ENCODE measurements around the gene LHX1. TPM values are rescaled to one million over a fixed set of nuclear protein-coding genes. Genes with fewer than 3 reads are reported as not detected.

The LHX1 gene
- total RNA-seq, 1 donor, result not detected

GRCh38 chr17:36890398-36891168 lies 46.7 kb upstream of the LHX1 start:
- no peaks in the 10 kb centered on the region for H3K36me3 ChIP-seq (ENCODE audit: insufficient read depth, low read length)
- no peak overlapping the region for H3K4me3 ChIP-seq (ENCODE audit: insufficient read depth, low read length)
- DNase-seq (ENCODE audit: insufficient read length, low spot score, missing footprints), result no peak
- TF ChIP-seq CTCF (IDR thresholded peaks at IDR 0.05; ENCODE audit: extremely low read depth, low read depth, low read length), result no peak
- H2AFZ ChIP-seq (ENCODE audit: low read length), result no peak overlapping the region
- H3K9me3 ChIP-seq (ENCODE audit: low read depth, low read length), result no peaks in the 10 kb centered on the region
- no peaks in the 10 kb centered on the region for H3K79me2 ChIP-seq (ENCODE audit: insufficient read depth, low read length)
- peaks cover 24% of the 10 kb centered on the region for H3K27me3 ChIP-seq (ENCODE audit: insufficient read depth, low read length)
- no peak overlapping the region for H3K27ac ChIP-seq (ENCODE audit: low read depth, low read length)
- H4K20me1 ChIP-seq (ENCODE audit: insufficient read depth, low read length), result no peaks in the 10 kb centered on the region
- no peak overlapping the region for H3K4me2 ChIP-seq (ENCODE audit: insufficient read depth, low read length)
- H3K4me1 ChIP-seq (ENCODE audit: insufficient read depth, low read length), result no peaks in the 10 kb centered on the region

DNA sequence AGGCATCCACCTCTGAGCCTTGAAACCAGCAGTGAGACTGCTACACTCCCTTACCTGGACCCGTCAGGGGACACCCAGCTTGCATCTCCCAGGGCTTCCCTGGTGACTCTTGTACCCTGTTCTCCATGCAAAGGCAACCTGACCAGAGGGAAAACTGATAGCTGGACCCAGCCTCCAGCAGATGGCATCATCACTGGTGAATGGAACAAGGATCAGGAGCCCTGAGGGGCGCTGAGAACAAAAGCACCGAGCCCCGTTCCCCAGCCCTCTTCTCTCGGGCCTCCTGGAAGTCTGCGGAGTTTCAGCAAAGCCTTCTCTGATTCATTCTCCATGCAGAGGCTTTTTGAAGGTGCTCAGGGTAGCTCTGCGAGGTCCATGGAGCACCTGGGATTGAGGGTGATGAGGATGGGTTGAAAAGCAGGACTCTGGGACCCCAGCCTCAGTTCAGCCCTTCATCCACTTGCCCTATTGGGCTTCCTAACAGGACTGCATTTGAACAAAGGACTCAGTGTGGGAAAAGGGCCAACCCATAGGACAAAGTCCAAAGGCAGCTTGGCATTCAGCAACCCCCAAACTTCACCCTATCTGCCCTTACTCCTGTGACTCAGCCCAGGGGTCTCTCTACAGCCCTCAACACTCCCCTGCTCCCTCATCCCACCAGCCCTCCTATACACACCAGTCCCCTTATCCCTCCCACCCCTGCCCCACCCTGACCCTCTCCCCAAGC lies 45.0 kb upstream of the LHX1 start:
- H4K20me1 ChIP-seq (ENCODE audit: insufficient read depth, low read length), result no peaks in the 10 kb centered on the region
- H3K4me3 ChIP-seq (ENCODE audit: insufficient read depth, low read length), result no peak overlapping the region
- no peak overlapping the region for H3K4me2 ChIP-seq (ENCODE audit: insufficient read depth, low read length)
- no peaks in the 10 kb centered on the region for H3K79me2 ChIP-seq (ENCODE audit: insufficient read depth, low read length)
- no peak overlapping the region for H3K27ac ChIP-seq (ENCODE audit: low read depth, low read length)
- no peaks in the 10 kb centered on the region for H3K9me3 ChIP-seq (ENCODE audit: low read depth, low read length)
- no peak overlapping the region for H2AFZ ChIP-seq (ENCODE audit: low read length)
- no peaks in the 10 kb centered on the region for H3K4me1 ChIP-seq (ENCODE audit: insufficient read depth, low read length)
- H3K36me3 ChIP-seq (ENCODE audit: insufficient read depth, low read length), result no peaks in the 10 kb centered on the region
- TF ChIP-seq CTCF (IDR thresholded peaks at IDR 0.05; ENCODE audit: extremely low read depth, low read depth, low read length), result peak; percentile 8
- DNase-seq (ENCODE audit: insufficient read length, low spot score, missing footprints), result no peak
- H3K27me3 ChIP-seq (ENCODE audit: insufficient read depth, low read length), result peaks cover 19% of the 10 kb centered on the region

DNA sequence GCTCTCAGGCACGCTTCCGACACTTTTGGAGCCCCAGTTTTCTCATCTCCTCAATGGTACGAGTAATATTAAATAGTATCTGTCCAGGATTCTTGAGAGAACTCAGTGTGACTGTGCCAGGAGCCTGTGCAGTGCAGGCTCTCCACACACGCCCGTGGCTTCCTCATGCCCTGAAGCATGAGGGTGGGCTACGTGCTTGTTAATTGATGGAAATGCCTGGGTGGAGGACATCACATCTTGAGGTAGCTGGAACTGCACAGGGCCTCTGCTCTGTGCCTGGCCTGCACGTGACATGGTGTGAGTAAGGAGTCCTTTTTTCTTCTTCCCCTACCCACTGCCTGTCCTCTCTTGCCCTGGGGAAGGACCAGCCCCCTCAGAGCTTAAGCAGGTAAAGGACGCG lies 43.1 kb upstream of the LHX1 start:
- Histone ChIP-seq H3K4me2 (ENCODE audit: insufficient read depth, low read length) (no peak overlapping the region), H3K27me3 (ENCODE audit: insufficient read depth, low read length) (peaks cover 9% of the 10 kb centered on the region)

More for the DNA sequence above, 43.1 kb upstream of the LHX1 start:
- Histone ChIP-seq H4K20me1 (ENCODE audit: insufficient read depth, low read length) (no peaks in the 10 kb centered on the region), H3K36me3 (ENCODE audit: insufficient read depth, low read length) (no peaks in the 10 kb centered on the region), H3K79me2 (ENCODE audit: insufficient read depth, low read length) (no peaks in the 10 kb centered on the region), H3K27ac (ENCODE audit: low read depth, low read length) (no peak overlapping the region), H2AFZ (ENCODE audit: low read length) (no peak overlapping the region), H3K4me3 (ENCODE audit: insufficient read depth, low read length) (no peak overlapping the region), H3K9me3 (ENCODE audit: low read depth, low read length) (no peaks in the 10 kb centered on the region), H3K4me1 (ENCODE audit: insufficient read depth, low read length) (no peaks in the 10 kb centered on the region)
- DNase-seq (ENCODE audit: insufficient read length, low spot score, missing footprints), result no peak
- TF ChIP-seq CTCF (IDR thresholded peaks at IDR 0.05; ENCODE audit: extremely low read depth, low read depth, low read length), result no peak

Data from osteoblast (primary cell).